ENCODE results near the gene ELMOD1.

ELMOD1 gene

GRCh38 chr11:107661656-107662055 is 70.7 kb downstream of the ELMOD1 start:
- no peak overlapping the region for H3K9ac ChIP-seq (ENCODE audit: low read length)
- H3K4me2 ChIP-seq (ENCODE audit: low read length) = no peak overlapping the region
- no peaks in the 10 kb centered on the region for H3K36me3 ChIP-seq (replicated peaks; ENCODE audit: low read depth, low read length)
- H3K4me1 ChIP-seq (ENCODE audit: low read length) = no peaks in the 10 kb centered on the region
- no peak overlapping the region for H3K27ac ChIP-seq (ENCODE audit: low read length)
- no peaks in the 10 kb centered on the region for H3K9me3 ChIP-seq (ENCODE audit: insufficient read depth, low read length)
- no peak overlapping the region for H2AFZ ChIP-seq (ENCODE audit: low read depth, low read length)
- no peaks in the 10 kb centered on the region for H3K79me2 ChIP-seq (ENCODE audit: low read length)
- H4K20me1 ChIP-seq (ENCODE audit: insufficient read depth, low read length) = no peaks in the 10 kb centered on the region
- no peak for TF ChIP-seq CTCF (IDR thresholded peaks at IDR 0.05; ENCODE audit: low read depth, low read length)
- no peak for TF ChIP-seq EZH2phosphoT487 (IDR thresholded peaks at IDR 0.05; ENCODE audit: low read depth)
- H3K4me3 ChIP-seq (ENCODE audit: low read length) = no peak overlapping the region
- H3K27me3 ChIP-seq (ENCODE audit: low read depth, low read length) = no peaks in the 10 kb centered on the region

- H3K4me2 ChIP-seq (ENCODE audit: low read length) = no peak overlapping the region
- no peaks in the 10 kb centered on the region for H3K36me3 ChIP-seq (replicated peaks; ENCODE audit: low read depth, low read length)
- H3K4me3 ChIP-seq (ENCODE audit: low read length) = no peak overlapping the region
- TF ChIP-seq CTCF (IDR thresholded peaks at IDR 0.05; ENCODE audit: low read depth, low read length) (no peak), EZH2phosphoT487 (IDR thresholded peaks at IDR 0.05; ENCODE audit: low read depth) (no peak)
- H2AFZ ChIP-seq (ENCODE audit: low read depth, low read length) = no peak overlapping the region
- no peak overlapping the region for H3K27ac ChIP-seq (ENCODE audit: low read length)
- H4K20me1 ChIP-seq (ENCODE audit: insufficient read depth, low read length) = no peaks in the 10 kb centered on the region
- H3K27me3 ChIP-seq (ENCODE audit: low read depth, low read length) = no peaks in the 10 kb centered on the region
- H3K9ac ChIP-seq (ENCODE audit: low read length) = no peak overlapping the region
- no peaks in the 10 kb centered on the region for H3K79me2 ChIP-seq (ENCODE audit: low read length)
- no peaks in the 10 kb centered on the region for H3K4me1 ChIP-seq (ENCODE audit: low read length)
- no peaks in the 10 kb centered on the region for H3K9me3 ChIP-seq (ENCODE audit: insufficient read depth, low read length)
Observed at GRCh38 chr11:107665018-107665417, 74.1 kb downstream of the ELMOD1 start.

DNA sequence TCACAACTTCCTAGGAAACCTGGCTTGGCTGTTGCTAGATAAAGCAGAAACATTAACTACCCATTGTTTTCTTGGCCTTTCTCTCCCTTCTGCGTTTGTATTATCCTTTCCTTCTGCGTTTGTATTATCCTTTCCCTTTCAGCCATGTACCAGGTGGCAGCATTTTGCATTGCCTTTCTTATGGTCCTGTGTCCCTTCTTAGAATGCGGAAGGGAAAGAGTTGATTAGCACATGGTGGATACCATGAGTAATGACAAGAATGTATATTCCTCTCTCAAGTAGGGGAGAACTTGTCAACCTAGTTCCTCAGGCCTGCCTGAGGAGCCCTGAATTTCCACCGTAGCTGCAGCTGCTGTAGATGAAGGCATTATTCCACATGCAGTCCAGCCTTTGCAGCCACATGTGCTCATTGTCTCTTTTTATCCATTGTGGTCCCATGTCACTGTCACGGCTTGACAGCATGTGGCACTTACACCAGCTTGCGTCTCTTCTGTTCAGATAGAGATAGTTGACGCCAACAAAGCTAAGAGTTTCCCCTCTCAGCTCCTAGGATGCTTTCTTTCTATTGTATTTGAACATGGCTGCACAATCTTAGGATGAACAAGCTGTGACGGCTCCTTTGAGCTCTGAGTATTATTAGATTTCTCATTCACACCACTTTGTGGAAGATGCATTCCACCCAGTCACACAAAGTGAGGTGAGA is 76.1 kb downstream of the ELMOD1 start:
- no peaks in the 10 kb centered on the region for H3K27me3 ChIP-seq (ENCODE audit: low read depth, low read length)
- H3K79me2 ChIP-seq (ENCODE audit: low read length) = no peaks in the 10 kb centered on the region
- H3K9ac ChIP-seq (ENCODE audit: low read length) = no peak overlapping the region
- H3K9me3 ChIP-seq (ENCODE audit: insufficient read depth, low read length) = no peaks in the 10 kb centered on the region
- H4K20me1 ChIP-seq (ENCODE audit: insufficient read depth, low read length) = no peaks in the 10 kb centered on the region
- no peak overlapping the region for H2AFZ ChIP-seq (ENCODE audit: low read depth, low read length)
- no peak overlapping the region for H3K4me3 ChIP-seq (ENCODE audit: low read length)
- H3K36me3 ChIP-seq (replicated peaks; ENCODE audit: low read depth, low read length) = no peaks in the 10 kb centered on the region
- H3K27ac ChIP-seq (ENCODE audit: low read length) = no peak overlapping the region
- no peak overlapping the region for H3K4me2 ChIP-seq (ENCODE audit: low read length)
- TF ChIP-seq CTCF (IDR thresholded peaks at IDR 0.05; ENCODE audit: low read depth, low read length) = no peak
- TF ChIP-seq EZH2phosphoT487 (IDR thresholded peaks at IDR 0.05; ENCODE audit: low read depth) = no peak
- no peaks in the 10 kb centered on the region for H3K4me1 ChIP-seq (ENCODE audit: low read length)

DNA sequence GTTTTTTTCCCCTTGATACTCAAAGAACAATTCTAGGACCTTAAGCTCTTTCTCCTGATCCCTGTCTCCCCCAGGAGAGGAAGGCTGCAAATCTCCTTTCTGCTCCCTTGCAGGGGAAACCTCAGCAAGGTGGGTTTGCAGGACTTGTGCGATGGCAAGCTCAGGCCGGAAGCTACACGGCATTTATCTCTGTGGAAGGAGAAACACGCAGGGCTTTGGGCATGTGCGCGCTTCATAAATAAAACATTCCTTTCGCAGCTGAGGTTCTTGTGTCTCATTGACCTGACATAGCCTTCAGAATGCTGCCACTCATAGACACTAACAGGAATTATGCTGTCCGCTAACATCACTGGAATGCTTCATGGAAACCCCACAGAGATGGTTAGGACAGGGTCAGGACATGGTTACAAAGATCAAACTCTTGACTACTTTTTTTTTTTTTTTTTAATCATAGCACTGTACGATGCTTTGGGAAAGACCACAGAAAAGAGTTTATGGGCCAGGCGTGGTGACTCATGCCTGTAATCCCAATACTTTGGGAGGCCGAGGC is 78.3 kb downstream of the ELMOD1 start:
- H3K9ac ChIP-seq (ENCODE audit: low read length) = no peak overlapping the region
- no peaks in the 10 kb centered on the region for H3K4me1 ChIP-seq (ENCODE audit: low read length)
- H3K79me2 ChIP-seq (ENCODE audit: low read length) = no peaks in the 10 kb centered on the region
- H3K4me3 ChIP-seq (ENCODE audit: low read length) = no peak overlapping the region
- no peak overlapping the region for H3K4me2 ChIP-seq (ENCODE audit: low read length)
- no peaks in the 10 kb centered on the region for H3K9me3 ChIP-seq (ENCODE audit: insufficient read depth, low read length)
- no peaks in the 10 kb centered on the region for H3K27me3 ChIP-seq (ENCODE audit: low read depth, low read length)
- H3K36me3 ChIP-seq (replicated peaks; ENCODE audit: low read depth, low read length) = no peaks in the 10 kb centered on the region
- TF ChIP-seq CTCF (IDR thresholded peaks at IDR 0.05; ENCODE audit: low read depth, low read length) (no peak), EZH2phosphoT487 (IDR thresholded peaks at IDR 0.05; ENCODE audit: low read depth) (no peak)
- no peaks in the 10 kb centered on the region for H4K20me1 ChIP-seq (ENCODE audit: insufficient read depth, low read length)
- no peak overlapping the region for H2AFZ ChIP-seq (ENCODE audit: low read depth, low read length)
- no peak overlapping the region for H3K27ac ChIP-seq (ENCODE audit: low read length)

All from OCI-LY3 (cell line).